ENCODE measurements around the gene EDC4. TPM values are rescaled to one million over a fixed set of nuclear protein-coding genes. Genes with fewer than 3 reads are reported as not detected.

Gene EDC4
- polyA plus RNA-seq (2012; ENCODE audit: insufficient read length, low read depth): 66.2 TPM

GRCh38 chr16:67872631-67873434 lies at the start of gene EDC4:
EDC4 (plus strand) TSS chr16:67873052; CDS start chr16:67873262, 210 bp downstream.
- TF ChIP-seq SIN3A (IDR thresholded peaks at IDR 0.05; ENCODE audit: borderline replicate concordance, insufficient read depth, low read length) (peak; percentile 94), TAF1 (IDR thresholded peaks at IDR 0.05; ENCODE audit: borderline replicate concordance, insufficient read depth, low read length) (peak; percentile 87; the same call in 1 of the 2 replicates), REST (IDR thresholded peaks at IDR 0.05; ENCODE audit: insufficient read depth in 1 of 2, low read depth in 2 of 2, low read length in 2 of 2) (no peak), FOXP2 (optimal IDR thresholded peaks at IDR 0.05; ENCODE audit: borderline replicate concordance, extremely low read depth, extremely low read length, insufficient read depth) (peak; percentile 62), POLR2AphosphoS5 (IDR thresholded peaks at IDR 0.05; ENCODE audit: low read depth, low read length) (peak; percentile 92)

GRCh38 chr16:67825119-67825518 lies 47.7 kb upstream of the EDC4 start:
- TF ChIP-seq POLR2AphosphoS5 (IDR thresholded peaks at IDR 0.05; ENCODE audit: low read depth, low read length) (no peak), TAF1 (IDR thresholded peaks at IDR 0.05; ENCODE audit: borderline replicate concordance, insufficient read depth, low read length) (no peak), REST (IDR thresholded peaks at IDR 0.05; ENCODE audit: insufficient read depth in 1 of 2, low read depth in 2 of 2, low read length in 2 of 2) (no peak), FOXP2 (optimal IDR thresholded peaks at IDR 0.05; ENCODE audit: borderline replicate concordance, extremely low read depth, extremely low read length, insufficient read depth) (no peak), SIN3A (IDR thresholded peaks at IDR 0.05; ENCODE audit: borderline replicate concordance, insufficient read depth, low read length) (no peak)

- TF ChIP-seq TAF1 (IDR thresholded peaks at IDR 0.05; ENCODE audit: borderline replicate concordance, insufficient read depth, low read length) (no peak), SIN3A (IDR thresholded peaks at IDR 0.05; ENCODE audit: borderline replicate concordance, insufficient read depth, low read length) (no peak), FOXP2 (optimal IDR thresholded peaks at IDR 0.05; ENCODE audit: borderline replicate concordance, extremely low read depth, extremely low read length, insufficient read depth) (no peak), REST (IDR thresholded peaks at IDR 0.05; ENCODE audit: insufficient read depth in 1 of 2, low read depth in 2 of 2, low read length in 2 of 2) (no peak)
These were observed 46.9 kb upstream of the EDC4 start for GRCh38 chr16:67825906-67826305.

- TF ChIP-seq TAF1 (IDR thresholded peaks at IDR 0.05; ENCODE audit: borderline replicate concordance, insufficient read depth, low read length) (no peak), REST (IDR thresholded peaks at IDR 0.05; ENCODE audit: insufficient read depth in 1 of 2, low read depth in 2 of 2, low read length in 2 of 2) (no peak), POLR2AphosphoS5 (IDR thresholded peaks at IDR 0.05; ENCODE audit: low read depth, low read length) (no peak), SIN3A (IDR thresholded peaks at IDR 0.05; ENCODE audit: borderline replicate concordance, insufficient read depth, low read length) (no peak), FOXP2 (optimal IDR thresholded peaks at IDR 0.05; ENCODE audit: borderline replicate concordance, extremely low read depth, extremely low read length, insufficient read depth) (no peak)
These were observed 44.2 kb upstream of the EDC4 start for GRCh38 chr16:67828651-67829050.
